Activated CD8-positive, alpha-beta memory T cell treated with anti-CD3 and anti-CD28 coated beads for 24 hours (primary cell): ENCODE results near the gene TAX1BP1.
"Not testable (repeated sequence)": the region's sequence is repeated elsewhere in the genome, so short reads cannot be mapped to it uniquely, and the experiment has no call there.

ENCODE experiments used
- DNase-seq: peaks from one replicate; pipeline ENCODE4 v3.0.0-alpha.2; 2020

The TAX1BP1 gene

DNA sequence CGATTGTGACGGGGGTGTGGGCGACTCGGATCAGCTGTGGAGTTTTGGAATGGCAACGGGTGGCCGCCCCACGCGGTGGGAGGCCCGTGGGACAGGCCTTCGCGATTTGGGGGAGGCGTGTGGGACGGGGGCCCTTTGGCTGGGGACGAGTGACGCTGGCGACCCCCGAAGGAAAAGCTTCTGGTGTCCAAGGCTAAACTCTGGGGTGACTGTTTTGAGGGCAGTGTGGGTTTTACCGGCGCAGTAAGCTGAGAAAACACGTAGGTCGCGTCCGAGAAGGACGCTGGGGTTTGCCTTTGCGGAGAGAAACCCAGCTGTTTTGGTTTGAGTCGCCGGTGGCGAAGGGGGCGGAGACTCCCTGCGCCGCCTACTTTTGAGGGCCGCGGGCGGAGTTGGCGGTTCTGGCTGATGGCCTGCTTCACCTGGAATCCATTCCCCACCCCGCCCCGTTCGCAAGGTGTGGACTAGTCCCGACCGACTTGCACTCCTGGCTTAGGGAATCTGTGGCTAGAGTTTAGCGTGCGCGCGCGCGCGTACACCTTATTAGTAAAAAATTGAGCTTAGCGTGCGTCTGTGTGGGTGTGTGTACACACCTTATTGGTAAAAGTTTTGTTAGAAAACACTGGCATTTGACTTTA lies 606 bp downstream of the TAX1BP1 start:
- peak; percentile 93 for DNase-seq

DNA sequence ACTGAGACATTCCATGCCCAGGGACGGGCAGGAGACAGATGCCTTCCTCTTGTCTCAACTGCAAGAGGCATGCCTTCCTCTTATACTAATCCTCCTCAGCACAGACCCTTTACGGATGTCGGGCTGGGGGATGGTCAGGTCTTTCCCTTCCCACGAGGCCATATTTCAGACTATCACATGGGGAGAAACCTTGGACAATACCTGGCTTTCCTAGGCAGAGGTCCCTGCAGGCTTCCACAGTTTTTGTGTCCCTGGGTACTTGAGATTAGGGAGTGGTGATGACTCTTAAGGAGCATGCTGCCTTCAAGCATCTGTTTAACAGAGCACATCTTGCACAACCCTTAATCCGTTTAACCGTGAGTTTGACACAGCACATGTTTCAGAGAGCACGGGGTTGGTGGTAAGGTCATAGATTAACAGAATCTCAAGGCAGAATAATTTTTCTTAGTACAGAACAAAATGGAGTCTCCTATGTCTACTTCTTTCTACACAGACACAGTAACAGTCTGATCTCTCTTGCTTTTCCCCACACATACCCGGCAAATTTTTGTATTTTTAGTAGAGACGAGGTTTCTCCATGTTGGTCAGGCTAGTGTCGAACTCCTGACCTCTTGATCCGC lies 2.2 kb downstream of the TAX1BP1 start:
- not testable (repeated sequence) for DNase-seq

DNA sequence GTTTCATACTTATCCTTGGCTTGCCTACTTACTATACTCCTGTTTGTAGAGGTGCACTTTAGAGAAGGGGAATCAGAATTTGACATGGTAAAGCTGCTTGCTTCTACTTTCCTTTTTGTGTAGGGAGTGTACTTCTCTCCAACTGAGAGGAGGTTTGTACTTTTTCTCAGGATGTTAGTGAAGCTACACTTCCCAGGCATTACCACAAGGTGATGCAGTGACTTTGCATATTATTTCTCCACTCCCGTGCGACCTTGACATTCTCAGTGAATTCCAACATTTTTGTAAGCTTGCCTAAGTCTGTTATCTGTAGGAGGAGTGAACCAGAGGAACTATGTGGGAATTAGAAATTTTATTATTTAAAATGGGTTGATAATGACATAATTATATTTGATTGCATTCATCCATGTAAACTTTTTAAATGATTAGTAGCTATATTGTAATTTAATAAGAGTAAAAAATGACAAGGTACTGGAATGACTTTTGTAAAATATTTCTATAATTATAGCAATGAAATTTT lies 5.2 kb downstream of the TAX1BP1 start:
- no peak for DNase-seq

DNA sequence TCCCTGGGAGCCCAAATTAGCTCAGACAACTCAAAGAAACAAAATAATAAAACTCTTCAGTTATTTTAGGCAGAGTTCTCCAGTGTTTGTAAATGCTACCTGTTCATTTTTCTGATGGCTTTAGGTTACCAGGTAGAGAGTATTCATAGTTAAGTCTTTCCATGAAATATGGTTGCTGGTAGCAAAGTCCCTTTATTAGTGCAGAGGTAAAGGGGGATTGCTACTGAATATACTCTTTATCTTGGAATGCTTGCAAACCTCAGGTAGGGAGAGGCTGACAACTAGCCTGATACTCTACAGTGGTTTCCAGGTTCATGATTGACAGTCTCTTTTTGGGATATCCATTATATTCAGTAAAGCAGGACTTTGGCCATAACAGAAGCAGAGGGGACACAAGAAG lies 6.5 kb downstream of the TAX1BP1 start:
- no peak for DNase-seq

DNA sequence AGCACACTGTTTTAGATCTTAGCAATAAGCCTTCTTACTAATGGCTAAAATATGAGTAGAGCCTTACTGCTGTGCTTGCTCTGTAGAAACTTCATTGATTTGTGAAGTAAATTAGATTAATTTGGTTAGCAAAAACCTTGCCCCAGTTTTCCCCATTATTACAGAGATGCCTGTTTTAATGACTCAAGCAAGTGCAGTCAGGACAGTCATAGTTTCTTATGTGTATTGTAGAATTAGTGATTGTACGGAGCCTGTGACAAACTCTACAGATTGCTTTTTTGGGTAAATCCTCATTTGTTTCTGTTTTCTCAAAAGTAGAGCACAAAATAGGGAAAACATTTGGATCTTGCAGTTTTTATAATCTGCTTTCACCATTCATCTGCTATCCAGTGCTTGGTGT lies 7.0 kb downstream of the TAX1BP1 start:
- DNase-seq, result no peak

DNA sequence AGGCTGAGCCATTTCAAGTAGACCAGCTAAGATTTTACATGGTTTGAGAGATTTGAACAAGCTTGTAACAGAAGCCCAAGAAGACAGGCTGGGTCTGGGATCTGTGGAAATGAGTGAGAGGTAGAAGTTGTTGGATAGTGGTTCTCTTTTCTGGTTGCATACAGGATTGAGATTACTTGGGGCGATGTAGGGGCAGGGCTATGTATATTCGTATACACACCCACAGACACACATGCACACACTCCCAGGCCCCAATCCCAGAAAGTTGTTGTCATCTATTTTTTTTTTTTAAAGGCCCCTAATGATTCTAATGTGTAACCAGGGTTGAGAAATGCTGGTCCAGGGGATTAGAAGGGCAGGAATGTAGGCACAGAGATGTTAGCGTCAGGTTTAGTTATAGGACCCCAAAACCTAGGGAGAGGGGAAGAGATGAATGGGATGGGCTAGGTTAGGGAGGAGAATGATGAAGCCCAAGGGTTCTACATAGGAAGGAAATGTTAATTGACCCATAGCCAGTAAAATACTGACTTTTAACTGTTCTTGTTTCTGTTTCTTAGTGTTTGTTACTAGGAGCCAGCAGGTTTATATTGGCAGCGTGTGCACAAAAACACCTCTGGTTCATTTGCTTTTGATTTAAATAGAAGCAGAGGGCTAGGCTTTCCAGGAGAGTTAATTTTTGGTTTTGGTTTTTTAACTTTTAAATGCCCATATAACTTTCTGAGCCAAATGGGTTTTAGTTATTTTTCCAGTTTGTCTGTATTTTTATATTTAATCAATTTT lies 7.8 kb downstream of the TAX1BP1 start:
- DNase-seq, result no peak

DNA sequence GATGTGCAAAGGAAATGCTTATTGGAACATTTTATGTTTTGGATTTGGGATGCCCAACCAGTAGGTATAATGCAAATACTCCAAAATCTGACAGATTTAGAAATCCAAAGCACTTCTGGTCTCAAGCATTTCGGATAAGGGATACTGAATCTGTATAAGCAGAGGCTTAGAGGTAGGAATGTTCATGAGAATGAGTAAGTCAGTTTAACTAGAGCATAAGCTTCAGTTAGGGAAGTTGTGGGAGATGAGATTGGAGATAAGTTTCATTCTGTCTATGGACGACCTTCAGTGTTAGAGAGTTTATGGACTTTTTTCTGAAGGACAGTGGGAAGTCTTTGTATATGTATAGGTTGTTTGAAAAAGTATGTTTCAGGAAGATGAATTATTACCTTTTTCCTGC lies 10.4 kb downstream of the TAX1BP1 start:
- DNase-seq, result no peak

DNA sequence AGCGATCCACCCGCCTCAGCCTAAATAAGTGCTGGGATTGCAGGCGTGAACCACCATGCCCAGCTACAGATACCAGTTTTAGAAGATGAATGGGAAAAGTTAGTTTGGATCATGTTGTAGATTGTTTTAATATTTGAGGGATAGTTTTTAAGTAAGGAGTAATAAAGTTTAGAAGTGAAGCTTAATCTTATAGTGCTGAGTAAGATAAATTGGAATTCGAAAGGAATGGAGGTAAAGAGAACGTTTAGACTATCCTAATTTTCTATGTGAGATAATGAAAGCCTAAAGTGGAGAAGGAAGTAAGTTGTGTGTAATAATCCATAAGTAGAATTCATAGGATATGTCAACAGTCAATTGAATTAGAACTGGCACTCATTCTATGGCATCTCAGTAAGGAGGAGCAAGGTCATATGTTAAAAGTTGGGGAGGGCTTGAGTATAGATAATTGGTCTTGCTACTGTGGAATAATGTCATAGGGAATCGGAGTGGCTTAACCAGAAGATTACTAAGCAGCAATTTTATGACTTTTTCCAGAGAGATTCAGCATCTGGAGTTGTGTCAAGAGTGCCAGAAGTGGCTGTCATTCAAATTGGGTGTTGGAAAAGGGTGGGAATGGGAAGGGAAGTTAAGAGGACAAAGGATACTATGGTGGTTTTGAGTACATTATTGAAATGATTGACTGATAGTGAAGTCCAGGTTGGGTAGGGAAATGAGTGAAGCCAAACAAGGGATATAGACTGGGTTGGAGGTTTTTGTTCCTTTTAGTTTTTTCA lies 12.1 kb downstream of the TAX1BP1 start:
- no peak for DNase-seq

DNA sequence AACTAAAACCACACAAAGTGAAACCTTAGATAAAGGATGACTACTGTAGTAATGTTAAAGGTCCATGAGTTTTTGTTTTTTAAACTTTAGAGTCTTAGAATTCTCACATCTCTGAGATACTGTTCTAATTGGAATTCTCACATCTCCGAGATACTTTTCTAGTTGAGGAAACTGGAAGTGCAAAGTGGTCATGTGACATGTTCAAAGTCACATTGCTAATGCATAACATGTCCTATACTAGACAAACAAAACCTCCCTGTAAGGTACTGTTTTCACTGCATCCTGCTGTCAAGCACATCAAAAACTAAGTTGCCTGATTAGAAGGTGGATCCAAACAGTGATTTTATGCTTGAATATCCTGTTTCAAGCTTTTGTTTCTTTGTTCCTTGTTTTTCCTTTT lies 13.9 kb downstream of the TAX1BP1 start:
- DNase-seq, result no peak

DNA sequence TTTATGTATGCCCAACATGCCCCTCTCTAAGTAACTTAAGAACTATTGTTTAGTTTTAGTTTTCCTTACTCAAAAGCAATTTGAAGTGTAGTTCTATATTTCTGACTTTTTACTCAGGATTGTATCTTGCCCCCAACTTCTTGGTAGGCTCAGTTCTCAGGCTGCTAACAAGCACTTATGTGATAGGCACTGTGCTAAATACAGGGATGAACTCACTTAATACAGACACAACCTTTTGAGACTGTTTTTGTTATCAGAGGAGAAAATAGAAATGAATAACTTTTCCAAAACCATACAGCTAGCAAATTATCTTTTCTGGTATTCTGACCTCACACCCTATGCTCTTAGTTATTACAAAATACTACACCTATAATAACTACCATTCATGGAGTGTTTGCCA lies 16.3 kb downstream of the TAX1BP1 start:
- DNase-seq, result no peak

DNA sequence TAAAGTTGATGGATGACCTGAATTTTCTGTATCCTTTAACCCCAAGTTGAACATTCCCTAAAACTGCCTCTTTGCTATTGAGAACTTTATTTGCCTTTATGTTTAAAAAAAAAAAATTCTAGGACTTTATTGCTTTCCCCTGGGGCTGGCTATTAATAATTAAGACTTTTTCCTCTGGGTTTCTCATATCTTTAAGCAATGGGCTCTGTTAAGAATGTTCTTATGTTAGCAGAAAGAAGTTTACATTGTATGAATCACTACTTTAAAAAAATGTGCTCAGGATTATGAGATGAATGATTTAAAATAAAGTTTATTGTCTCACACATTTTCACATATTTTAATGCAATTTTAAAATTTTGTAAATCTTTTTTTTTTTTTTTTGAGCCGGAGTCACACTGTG lies 19.5 kb downstream of the TAX1BP1 start:
- DNase-seq, result no peak

DNA sequence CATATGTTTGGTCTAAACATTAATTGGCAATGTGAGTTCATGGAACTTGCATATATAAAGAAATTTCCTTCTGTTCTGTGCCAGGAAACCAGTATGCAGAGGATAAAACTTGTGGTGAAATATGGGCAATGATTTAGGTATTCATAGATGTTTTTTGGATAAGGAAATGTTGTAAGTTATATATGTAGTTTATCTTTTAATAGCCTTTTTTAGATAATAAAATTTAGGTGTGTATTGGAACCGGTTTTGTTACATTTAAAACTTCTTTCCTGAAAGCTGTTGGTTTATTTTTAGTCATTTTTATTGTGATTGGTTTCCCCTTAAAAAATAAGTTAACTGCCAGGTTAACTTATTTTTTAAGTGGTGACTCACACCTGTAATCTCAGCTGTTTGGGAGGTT lies 22.1 kb downstream of the TAX1BP1 start:
- no peak for DNase-seq

DNA sequence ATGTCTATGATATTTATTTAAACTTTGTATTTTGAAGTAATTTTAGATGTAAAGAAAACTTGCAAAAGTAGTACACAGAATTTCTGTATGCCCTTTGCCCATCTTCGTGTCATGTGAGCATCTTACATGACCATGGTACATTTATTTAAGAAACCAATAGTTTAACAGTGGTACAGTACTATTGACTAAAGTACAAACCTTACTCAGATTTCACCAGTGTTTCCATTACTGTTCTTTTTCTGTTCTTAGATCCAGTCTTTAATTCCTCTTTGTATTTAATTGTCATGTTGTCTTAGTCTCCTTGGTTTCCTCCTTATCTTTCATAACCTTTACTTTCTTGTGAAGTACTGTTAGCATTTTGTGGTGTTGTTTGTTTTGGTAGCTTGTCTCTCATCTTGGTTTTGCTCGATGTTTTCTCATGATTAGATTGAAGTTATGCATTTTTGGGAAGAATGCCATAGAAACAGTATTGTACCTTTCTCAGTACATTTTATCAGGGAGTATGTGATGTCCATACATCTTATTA lies 24.1 kb downstream of the TAX1BP1 start:
- DNase-seq, result no peak

DNA sequence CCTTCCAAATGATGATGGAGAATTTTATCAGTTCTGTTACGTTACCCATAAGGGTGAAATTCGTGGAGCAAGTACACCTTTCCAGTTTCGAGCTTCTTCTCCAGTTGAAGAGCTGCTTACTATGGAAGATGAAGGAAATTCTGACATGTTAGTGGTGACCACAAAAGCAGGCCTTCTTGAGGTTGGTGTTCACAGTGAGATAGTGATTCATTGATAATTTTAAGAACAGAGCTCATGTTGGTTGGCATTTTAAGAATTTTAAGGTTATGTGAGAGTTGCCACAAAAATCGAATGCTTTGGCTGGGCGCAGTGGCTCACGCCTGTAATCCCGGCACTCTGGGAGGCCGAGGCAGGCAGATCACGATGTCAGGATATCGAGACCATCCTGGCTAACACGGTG lies 25.9 kb downstream of the TAX1BP1 start:
- DNase-seq, result no peak

DNA sequence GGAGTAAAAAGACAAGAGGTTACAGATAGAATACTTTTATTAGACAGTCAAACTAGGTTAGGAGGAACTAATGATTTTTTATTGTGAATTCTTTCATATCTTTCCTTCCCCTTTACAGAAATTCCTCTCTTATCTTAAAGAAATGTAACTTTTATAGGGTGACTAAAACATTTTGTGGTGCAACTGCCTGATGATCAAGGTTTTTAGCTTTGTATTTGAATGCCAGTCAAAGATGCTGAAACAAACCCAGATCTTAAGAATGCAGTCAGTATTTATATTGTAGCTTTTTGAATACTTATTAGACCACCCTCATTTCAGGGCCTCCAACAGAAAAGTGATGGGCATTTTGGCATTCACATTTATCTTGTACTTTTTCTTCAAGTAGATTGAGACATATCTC lies 27.4 kb downstream of the TAX1BP1 start:
- no peak for DNase-seq

DNA sequence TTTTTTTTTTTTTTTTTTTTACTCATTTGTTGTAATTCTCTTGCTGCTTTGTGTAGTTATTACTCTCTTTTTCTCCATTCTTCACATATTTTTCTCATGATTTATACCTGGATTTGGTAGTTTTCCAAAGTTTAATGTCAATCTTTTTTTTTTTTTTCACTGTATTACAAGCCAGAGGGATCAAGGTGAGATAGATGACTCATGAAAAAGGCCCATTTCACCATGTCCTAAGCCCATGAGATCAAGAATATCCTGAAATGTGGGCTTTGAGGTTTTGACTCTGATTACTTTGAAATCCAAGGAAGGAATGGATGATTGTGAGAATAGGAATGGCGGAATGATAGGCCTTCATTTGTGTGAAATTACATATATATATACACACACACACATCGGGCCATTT lies 31.1 kb downstream of the TAX1BP1 start:
- no peak for DNase-seq

DNA sequence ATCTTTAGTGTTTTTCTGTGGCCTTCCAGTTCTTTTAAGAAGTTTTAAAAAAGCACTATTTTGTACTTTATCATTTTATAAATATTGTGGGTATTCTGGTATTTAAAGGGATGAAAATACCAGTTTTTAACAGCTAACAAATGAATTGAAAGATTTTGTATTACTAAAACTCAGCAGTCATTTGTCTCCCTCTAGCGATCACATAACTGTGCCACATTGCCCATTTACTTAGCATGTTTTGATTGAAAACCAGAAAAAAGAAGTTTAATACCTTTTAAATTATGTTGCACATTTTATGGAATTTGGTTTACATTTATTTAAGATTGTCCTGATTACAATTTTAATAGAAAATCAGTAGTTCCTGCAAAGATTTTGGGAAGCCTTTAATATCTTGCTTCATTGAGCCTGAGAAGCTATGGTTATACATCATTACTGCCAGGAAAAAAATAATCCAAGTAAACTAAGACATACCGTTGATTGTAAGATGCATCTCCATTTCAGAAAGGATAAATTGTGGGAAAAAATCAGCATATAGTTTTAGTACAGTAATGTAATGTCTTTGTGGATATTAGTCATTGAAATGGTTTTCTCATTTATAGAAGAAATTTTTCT lies 34.9 kb downstream of the TAX1BP1 start:
- no peak for DNase-seq

DNA sequence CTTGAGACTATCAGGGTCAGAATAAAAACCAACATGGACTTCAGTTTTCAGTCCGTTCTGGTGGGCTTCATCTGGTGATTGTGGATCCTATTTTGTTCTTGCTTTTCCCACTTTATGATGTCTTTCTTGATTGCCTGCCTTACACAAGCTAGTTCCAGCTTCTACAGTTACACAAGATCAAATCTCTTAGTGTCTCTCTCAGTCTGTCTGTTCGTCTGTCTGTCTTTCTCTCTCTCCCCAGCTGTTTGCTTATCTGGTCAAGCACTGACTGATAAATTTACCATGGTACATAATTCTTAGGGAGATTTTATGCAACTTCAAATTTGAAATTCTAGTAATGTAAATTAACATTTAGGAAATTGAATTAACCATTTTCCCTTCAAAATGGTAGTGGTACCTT lies 35.8 kb downstream of the TAX1BP1 start:
- no peak for DNase-seq

DNA sequence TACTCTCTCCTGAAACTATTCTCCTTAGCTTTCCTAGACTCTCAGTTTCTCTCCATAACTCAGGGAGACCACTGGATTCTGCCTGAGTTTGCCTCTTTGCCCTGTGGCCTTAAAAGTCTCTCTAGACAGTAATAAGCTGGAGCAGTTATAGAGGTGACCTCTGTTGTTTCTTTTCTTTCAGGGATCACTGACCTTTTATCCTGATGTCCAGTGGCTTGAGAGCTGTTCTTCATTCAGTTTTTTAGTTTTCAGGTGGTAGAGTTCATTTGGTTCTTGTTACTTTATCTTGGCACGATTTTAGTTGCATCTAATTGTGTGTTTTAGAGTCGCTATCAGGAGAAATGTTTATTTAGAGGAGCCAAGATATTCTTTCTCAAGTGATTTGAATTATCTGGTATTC lies 37.7 kb downstream of the TAX1BP1 start:
- no peak for DNase-seq

DNA sequence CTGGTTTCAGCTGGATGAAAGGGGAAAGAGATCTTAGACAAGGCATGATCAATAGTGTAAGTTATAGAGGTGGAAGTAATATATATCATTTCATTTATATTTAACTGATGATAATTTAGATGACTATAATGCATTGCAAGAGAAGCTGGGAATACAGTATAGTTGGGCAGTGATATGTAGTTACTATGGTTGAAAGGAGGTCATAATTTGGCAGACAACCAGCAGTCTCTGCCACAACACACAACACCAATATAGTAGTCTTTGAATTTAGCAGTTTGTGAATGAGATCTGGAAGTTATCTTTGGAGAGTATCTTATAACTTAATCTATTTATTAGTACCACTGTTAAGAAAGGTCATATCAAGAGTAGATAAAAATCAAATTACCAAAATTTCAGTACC lies 39.9 kb downstream of the TAX1BP1 start:
- DNase-seq, result no peak

DNA sequence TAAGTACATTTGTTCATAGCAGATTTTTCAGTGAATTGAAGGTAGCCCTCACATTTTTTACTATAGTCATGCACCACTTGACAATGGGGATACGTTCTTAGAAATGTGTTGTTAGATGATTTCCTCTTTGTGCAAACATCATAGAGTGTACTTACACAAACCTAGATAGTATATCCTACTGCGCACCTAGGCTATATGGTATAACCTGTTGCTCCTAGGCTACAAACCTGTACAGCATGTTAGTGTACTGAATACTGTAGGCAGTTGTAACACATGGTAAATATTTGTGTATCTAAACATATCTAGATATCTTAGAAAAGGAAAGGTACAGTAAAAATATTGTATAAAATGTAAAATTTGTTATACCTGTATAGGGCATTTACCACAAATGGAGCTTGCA lies 41.2 kb downstream of the TAX1BP1 start:
- no peak for DNase-seq

DNA sequence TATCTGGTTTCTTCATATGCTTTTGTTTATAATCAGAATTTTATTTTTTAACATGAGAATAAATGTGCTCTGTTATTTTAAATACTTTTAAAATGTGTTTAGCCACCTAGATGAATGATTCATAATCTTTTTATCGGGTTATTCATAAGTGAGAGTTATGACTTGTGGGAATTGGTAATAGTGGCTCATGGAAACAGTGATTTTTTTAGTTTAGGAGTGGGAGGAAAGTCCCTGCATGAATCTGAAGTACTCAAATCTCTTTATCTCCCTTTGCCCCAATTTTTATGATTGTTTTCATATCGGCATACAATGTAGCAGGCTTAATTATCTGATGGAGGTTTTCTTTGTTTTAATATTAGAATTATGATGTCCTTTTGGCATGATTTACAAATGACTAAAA lies 42.9 kb downstream of the TAX1BP1 start:
- no peak for DNase-seq
